WTC11 (cell line): ENCODE results near the gene GALNT2. TPM values are rescaled to one million over a fixed set of nuclear protein-coding genes. Genes with fewer than 3 reads are reported as not detected.
A peak's percentile ranks its signal among the peaks of the same experiment; 100 is the strongest.

ENCODE experiments used
- ATAC-seq: fragments of 200-7000 bp; cut with Tn5 transposase; 2 replicates; pipeline ENCODE4 v1.10.0; 2021; ENCODE audit warnings: mild to moderate bottlenecking, moderate library complexity
- CTCF ChIA-PET: fragments of 300-600 bp; sonication (Branson Sonifier 250); formaldehyde crosslinking; loops from one replicate; lab custom pipeline; 2021; ENCODE audit warnings: antibody characterized with exemption; lab: Charles Lee
- POLR2A ChIA-PET: fragments of 350-600 bp; sonication (Branson Sonifier 250); formaldehyde crosslinking; loops from one replicate; lab custom pipeline; 2021; ENCODE audit warnings: antibody characterized with exemption; lab: Charles Lee
- DNase-seq: peaks from one replicate; pipeline ENCODE4 v3.0.0; 2021; ENCODE audit warnings: low spot score
- H3K27ac Mint-ChIP-seq: 2 replicates; pipeline ENCODE4 v1.8.0; 2021; ENCODE audit warnings: mixed read lengths
- H3K27me3 Mint-ChIP-seq: 2 replicates; pipeline ENCODE4 v1.8.0; 2021; ENCODE audit warnings: low read depth, mild to moderate bottlenecking, moderate library complexity, mixed read lengths
- H3K36me3 Mint-ChIP-seq: 2 replicates; pipeline ENCODE4 v1.8.0; 2021; ENCODE audit warnings: mixed read lengths
- H3K4me1 Mint-ChIP-seq: 2 replicates; pipeline ENCODE4 v1.8.0; 2022; ENCODE audit warnings: mixed read lengths
- H3K4me3 Mint-ChIP-seq: 2 replicates; pipeline ENCODE4 v1.8.0; 2021; ENCODE audit warnings: mild to moderate bottlenecking, moderate library complexity, mixed read lengths
- H3K9me3 Mint-ChIP-seq: 2 replicates; pipeline ENCODE4 v1.8.0; 2021; ENCODE audit warnings: mixed read lengths
- CREM ChIP-seq: sonication (generic); formaldehyde crosslinking; IDR thresholded peaks from 2 replicates; pipeline ENCODE4 v1.8.1; 2022; ENCODE audit warnings: mild to moderate bottlenecking, missing genetic modification reagents, moderate library complexity
- FOXJ3 ChIP-seq: sonication (generic); formaldehyde crosslinking; IDR thresholded peaks from 2 replicates; pipeline ENCODE4 v1.9.0; 2021; ENCODE audit warnings: missing genetic modification reagents, mild to moderate bottlenecking, borderline replicate concordance
- FOXK1 ChIP-seq: sonication (generic); formaldehyde crosslinking; IDR thresholded peaks from 2 replicates; pipeline ENCODE4 v1.8.0; 2022; ENCODE audit warnings: mild to moderate bottlenecking, moderate library complexity, missing genetic modification reagents
- FOXP4 ChIP-seq: sonication (generic); formaldehyde crosslinking; IDR thresholded peaks from 2 replicates; pipeline ENCODE4 v1.8.0; 2022; ENCODE audit warnings: mild to moderate bottlenecking, missing genetic modification reagents
- GRHL2 ChIP-seq: fragments of 250-450 bp; sonication (Bioruptor Pico); IDR thresholded peaks from 2 replicates; pipeline ENCODE4 v1.8.0; 2022; ENCODE audit warnings: mild to moderate bottlenecking, moderate library complexity; ENCODE audit not compliant: insufficient replicate concordance, severe bottlenecking
- HMGXB4 ChIP-seq: sonication (generic); formaldehyde crosslinking; IDR thresholded peaks from 2 replicates; pipeline ENCODE4 v1.8.1; 2023; ENCODE audit warnings: mild to moderate bottlenecking, moderate library complexity, missing genetic modification reagents
- MYBL2 ChIP-seq: sonication (generic); formaldehyde crosslinking; IDR thresholded peaks from 2 replicates; pipeline ENCODE4 v1.8.1; 2023; ENCODE audit warnings: mild to moderate bottlenecking, moderate library complexity, missing genetic modification reagents
- NFYB ChIP-seq: sonication (generic); formaldehyde crosslinking; conservative IDR thresholded peaks from 2 replicates; pipeline ENCODE4 v1.8.0; 2022; ENCODE audit warnings: low read depth, missing genetic modification reagents
- NR2C2 ChIP-seq: sonication (generic); formaldehyde crosslinking; IDR thresholded peaks from 2 replicates; pipeline ENCODE4 v1.8.0; 2022; ENCODE audit warnings: mild to moderate bottlenecking, missing genetic modification reagents
- NR3C1 ChIP-seq: sonication (generic); formaldehyde crosslinking; conservative IDR thresholded peaks from 2 replicates; pipeline ENCODE4 v1.8.1; 2023; ENCODE audit warnings: low read depth, mild to moderate bottlenecking, missing genetic modification reagents
- OVOL2 ChIP-seq: fragments of 250-450 bp; sonication (Bioruptor Pico); IDR thresholded peaks from 2 replicates; pipeline ENCODE4 v1.9.0; 2021; ENCODE audit warnings: mild to moderate bottlenecking, borderline replicate concordance
- PRRX2 ChIP-seq: fragments of 250-450 bp; sonication (Bioruptor Pico); IDR thresholded peaks from 2 replicates; pipeline ENCODE4 v1.8.0; 2021; ENCODE audit warnings: mild to moderate bottlenecking
- RELA ChIP-seq: sonication (generic); formaldehyde crosslinking; IDR thresholded peaks from 2 replicates; pipeline ENCODE4 v1.8.1; 2022; ENCODE audit warnings: missing genetic modification reagents, mild to moderate bottlenecking, borderline replicate concordance
- SMAD3 ChIP-seq: sonication (generic); formaldehyde crosslinking; IDR thresholded peaks from 2 replicates; pipeline ENCODE4 v1.8.0; 2022; ENCODE audit warnings: missing genetic modification reagents, mild to moderate bottlenecking, borderline replicate concordance
- TEAD1 ChIP-seq: sonication (generic); formaldehyde crosslinking; IDR thresholded peaks from 2 replicates; pipeline ENCODE4 v1.8.0; 2022; ENCODE audit warnings: mild to moderate bottlenecking, missing genetic modification reagents
- ZMAT4 ChIP-seq: fragments of 250-450 bp; sonication (Bioruptor Pico); IDR thresholded peaks from 2 replicates; pipeline ENCODE4 v1.9.0; 2021; ENCODE audit warnings: mild to moderate bottlenecking
- ZNF219 ChIP-seq: sonication (generic); formaldehyde crosslinking; IDR thresholded peaks from 2 replicates; pipeline ENCODE4 v1.8.0; 2023; ENCODE audit warnings: missing genetic modification reagents, mild to moderate bottlenecking, borderline replicate concordance
- ZNF232 ChIP-seq: sonication (generic); formaldehyde crosslinking; IDR thresholded peaks from 2 replicates; pipeline ENCODE4 v1.8.0; 2022; ENCODE audit warnings: mild to moderate bottlenecking, missing genetic modification reagents
- ZNF423 ChIP-seq: fragments of 250-450 bp; sonication (Bioruptor Pico); IDR thresholded peaks from 2 replicates; pipeline ENCODE4 v2.1.2; 2022; ENCODE audit warnings: mild to moderate bottlenecking, moderate library complexity
- ZNF671 ChIP-seq: fragments of 250-450 bp; sonication (Bioruptor Pico); IDR thresholded peaks from 2 replicates; pipeline ENCODE4 v1.8.0; 2021; ENCODE audit warnings: mild to moderate bottlenecking
- total RNA-seq: library from RNA; stranded (reverse); gene quantifications from 3 replicates; pipeline ENCODE4 v1.2.3, GENCODE V29; 2021
- TF ChIP-seq, protein P1 (sequence below): sonication (generic); formaldehyde crosslinking; conservative IDR thresholded peaks from 2 replicates; pipeline ENCODE4 v1.8.1; 2022; ENCODE audit warnings: mild to moderate bottlenecking, missing genetic modification reagents
- TF ChIP-seq, protein P2 (sequence below): sonication (generic); formaldehyde crosslinking; IDR thresholded peaks from 2 replicates; pipeline ENCODE4 v1.8.1; 2023; ENCODE audit warnings: mild to moderate bottlenecking, missing genetic modification reagents, borderline replicate concordance
- TF ChIP-seq, protein P3 (sequence below): sonication (generic); formaldehyde crosslinking; IDR thresholded peaks from 2 replicates; pipeline ENCODE4 v1.8.0; 2022; ENCODE audit warnings: missing genetic modification reagents

Gene GALNT2
- total RNA-seq, 1 experiment from 2014 or later: 74.8 TPM

GRCh38 chr1:230091473-230092231, 24.6 kb downstream of the GALNT2 start (continued):
- no peak for TF ChIP-seq ZNF219 (CRISPR knock-in tag)
- no peak for TF ChIP-seq FOXJ3 (CRISPR knock-in tag)
- TF ChIP-seq SMAD3 (CRISPR knock-in tag): no peak
- TF ChIP-seq RELA (CRISPR knock-in tag): no peak
- TF ChIP-seq OVOL2: no peak
- no peak for TF ChIP-seq FOXK1 (CRISPR knock-in tag)
- TF ChIP-seq ZNF671: no peak
- no peak for TF ChIP-seq TEAD1 (CRISPR knock-in tag)
- TF ChIP-seq ZMAT4: no peak

GRCh38 chr1:230094746-230095145, 27.7 kb downstream of the GALNT2 start:
- Mint-ChIP-seq H3K4me1 (peaks cover 17% of the 10 kb centered on the region), H3K27ac (peak overlapping the region; percentile 15), H3K27me3 (no peaks in the 10 kb centered on the region), H3K9me3 (peaks cover 4% of the 10 kb centered on the region), H3K36me3 (peaks cover 4% of the 10 kb centered on the region; the same call in 1 of the 2 replicates), H3K4me3 (no peak overlapping the region)
- TF ChIP-seq NR2C2 (CRISPR knock-in tag) (no peak), TEAD1 (CRISPR knock-in tag) (no peak), MYBL2 (CRISPR knock-in tag) (no peak), HMGXB4 (CRISPR knock-in tag) (no peak), ZNF232 (CRISPR knock-in tag) (no peak), FOXP4 (CRISPR knock-in tag) (no peak), OVOL2 (no peak), GRHL2 (CRISPR knock-in tag) (no peak), PRRX2 (CRISPR knock-in tag) (no peak), NFYB (CRISPR knock-in tag) (no peak), NR3C1 (CRISPR knock-in tag) (no peak), ZNF423 (CRISPR knock-in tag) (no peak), CREM (CRISPR knock-in tag) (no peak), FOXK1 (CRISPR knock-in tag) (no peak)
- TF ChIP-seq, protein P1, sequence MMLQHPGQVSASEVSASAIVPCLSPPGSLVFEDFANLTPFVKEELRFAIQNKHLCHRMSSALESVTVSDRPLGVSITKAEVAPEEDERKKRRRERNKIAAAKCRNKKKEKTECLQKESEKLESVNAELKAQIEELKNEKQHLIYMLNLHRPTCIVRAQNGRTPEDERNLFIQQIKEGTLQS: no peak
- TF ChIP-seq, protein P2, sequence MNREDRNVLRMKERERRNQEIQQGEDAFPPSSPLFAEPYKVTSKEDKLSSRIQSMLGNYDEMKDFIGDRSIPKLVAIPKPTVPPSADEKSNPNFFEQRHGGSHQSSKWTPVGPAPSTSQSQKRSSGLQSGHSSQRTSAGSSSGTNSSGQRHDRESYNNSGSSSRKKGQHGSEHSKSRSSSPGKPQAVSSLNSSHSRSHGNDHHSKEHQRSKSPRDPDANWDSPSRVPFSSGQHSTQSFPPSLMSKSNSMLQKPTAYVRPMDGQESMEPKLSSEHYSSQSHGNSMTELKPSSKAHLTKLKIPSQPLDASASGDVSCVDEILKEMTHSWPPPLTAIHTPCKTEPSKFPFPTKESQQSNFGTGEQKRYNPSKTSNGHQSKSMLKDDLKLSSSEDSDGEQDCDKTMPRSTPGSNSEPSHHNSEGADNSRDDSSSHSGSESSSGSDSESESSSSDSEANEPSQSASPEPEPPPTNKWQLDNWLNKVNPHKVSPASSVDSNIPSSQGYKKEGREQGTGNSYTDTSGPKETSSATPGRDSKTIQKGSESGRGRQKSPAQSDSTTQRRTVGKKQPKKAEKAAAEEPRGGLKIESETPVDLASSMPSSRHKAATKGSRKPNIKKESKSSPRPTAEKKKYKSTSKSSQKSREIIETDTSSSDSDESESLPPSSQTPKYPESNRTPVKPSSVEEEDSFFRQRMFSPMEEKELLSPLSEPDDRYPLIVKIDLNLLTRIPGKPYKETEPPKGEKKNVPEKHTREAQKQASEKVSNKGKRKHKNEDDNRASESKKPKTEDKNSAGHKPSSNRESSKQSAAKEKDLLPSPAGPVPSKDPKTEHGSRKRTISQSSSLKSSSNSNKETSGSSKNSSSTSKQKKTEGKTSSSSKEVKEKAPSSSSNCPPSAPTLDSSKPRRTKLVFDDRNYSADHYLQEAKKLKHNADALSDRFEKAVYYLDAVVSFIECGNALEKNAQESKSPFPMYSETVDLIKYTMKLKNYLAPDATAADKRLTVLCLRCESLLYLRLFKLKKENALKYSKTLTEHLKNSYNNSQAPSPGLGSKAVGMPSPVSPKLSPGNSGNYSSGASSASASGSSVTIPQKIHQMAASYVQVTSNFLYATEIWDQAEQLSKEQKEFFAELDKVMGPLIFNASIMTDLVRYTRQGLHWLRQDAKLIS (CRISPR knock-in tag): no peak
- TF ChIP-seq, protein P3, sequence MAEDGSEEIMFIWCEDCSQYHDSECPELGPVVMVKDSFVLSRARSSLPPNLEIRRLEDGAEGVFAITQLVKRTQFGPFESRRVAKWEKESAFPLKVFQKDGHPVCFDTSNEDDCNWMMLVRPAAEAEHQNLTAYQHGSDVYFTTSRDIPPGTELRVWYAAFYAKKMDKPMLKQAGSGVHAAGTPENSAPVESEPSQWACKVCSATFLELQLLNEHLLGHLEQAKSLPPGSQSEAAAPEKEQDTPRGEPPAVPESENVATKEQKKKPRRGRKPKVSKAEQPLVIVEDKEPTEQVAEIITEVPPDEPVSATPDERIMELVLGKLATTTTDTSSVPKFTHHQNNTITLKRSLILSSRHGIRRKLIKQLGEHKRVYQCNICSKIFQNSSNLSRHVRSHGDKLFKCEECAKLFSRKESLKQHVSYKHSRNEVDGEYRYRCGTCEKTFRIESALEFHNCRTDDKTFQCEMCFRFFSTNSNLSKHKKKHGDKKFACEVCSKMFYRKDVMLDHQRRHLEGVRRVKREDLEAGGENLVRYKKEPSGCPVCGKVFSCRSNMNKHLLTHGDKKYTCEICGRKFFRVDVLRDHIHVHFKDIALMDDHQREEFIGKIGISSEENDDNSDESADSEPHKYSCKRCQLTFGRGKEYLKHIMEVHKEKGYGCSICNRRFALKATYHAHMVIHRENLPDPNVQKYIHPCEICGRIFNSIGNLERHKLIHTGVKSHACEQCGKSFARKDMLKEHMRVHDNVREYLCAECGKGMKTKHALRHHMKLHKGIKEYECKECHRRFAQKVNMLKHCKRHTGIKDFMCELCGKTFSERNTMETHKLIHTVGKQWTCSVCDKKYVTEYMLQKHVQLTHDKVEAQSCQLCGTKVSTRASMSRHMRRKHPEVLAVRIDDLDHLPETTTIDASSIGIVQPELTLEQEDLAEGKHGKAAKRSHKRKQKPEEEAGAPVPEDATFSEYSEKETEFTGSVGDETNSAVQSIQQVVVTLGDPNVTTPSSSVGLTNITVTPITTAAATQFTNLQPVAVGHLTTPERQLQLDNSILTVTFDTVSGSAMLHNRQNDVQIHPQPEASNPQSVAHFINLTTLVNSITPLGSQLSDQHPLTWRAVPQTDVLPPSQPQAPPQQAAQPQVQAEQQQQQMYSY (CRISPR knock-in tag): no peak
- ATAC-seq (no peak), DNase-seq (no peak)
- CTCF ChIA-PET: interaction anchor here (1.4 kb wide), 1 partner anchor 182 kb away, joined by 4 read pairs; no protein-coding TSS in a partner anchor
- POLR2A ChIA-PET: no interaction called here
